H1 (cell line): ENCODE measurements around the gene TNN. TPM values are rescaled to one million over a fixed set of nuclear protein-coding genes. Genes with fewer than 3 reads are reported as not detected.

ENCODE experiments used
- CTCF ChIA-PET: fragments of 300-600 bp; sonication (Branson Sonifier 250); formaldehyde crosslinking; loops from one replicate; lab custom pipeline; 2021; ENCODE audit not compliant: partially characterized antibody; lab: Charles Lee
- POLR2A ChIA-PET: fragments of 300-600 bp; sonication (Branson Sonifier 250); formaldehyde crosslinking; loops from one replicate; lab custom pipeline; 2021; ENCODE audit warnings: inconsistent platforms; ENCODE audit not compliant: partially characterized antibody; lab: Charles Lee
- DNase-seq, 2 experiments: peaks; one replicate each; pipeline versions ENCODE4 v3.0.0 to v3.0.0-alpha.2; 2010 to 2022; ENCODE audit warnings: low spot score in 2 of 2, low read depth in 1 of 2, mixed read lengths in 1 of 2
- FAIRE-seq: peaks from 2 replicates; lab custom pipeline; 2011; peaks lifted over from hg19 to GRCh38; lab: Jason Lieb, UNC
- H2AFZ ChIP-seq: 2 replicates; pipeline ENCODE4 v1.8.1; 2012; ENCODE audit warnings: low read length, inconsistent platforms
- H2AK5ac ChIP-seq: 2 replicates; pipeline ENCODE4 v1.6.1; 2013; ENCODE audit warnings: low read depth, low read length
- H2BK120ac ChIP-seq: replicated peaks from 2 replicates; pipeline ENCODE3; 2013; ENCODE audit warnings: low read depth, low read length, inconsistent platforms
- H2BK12ac ChIP-seq: 2 replicates; pipeline ENCODE4 v1.6.1; 2013; ENCODE audit warnings: low read depth, low read length
- H2BK15ac ChIP-seq: 2 replicates; pipeline ENCODE4 v1.6.1; 2013; ENCODE audit warnings: low read length
- H2BK20ac ChIP-seq: 2 replicates; pipeline ENCODE4 v1.6.1; 2013; ENCODE audit warnings: low read length
- H2BK5ac ChIP-seq: 2 replicates; pipeline ENCODE4 v1.6.1; 2013; ENCODE audit warnings: low read depth, low read length
- H3K14ac ChIP-seq: 2 replicates; pipeline ENCODE4 v1.6.1; 2013; ENCODE audit warnings: inconsistent platforms; ENCODE audit not compliant: insufficient read length
- H3K18ac ChIP-seq: 2 replicates; pipeline ENCODE4 v1.6.1; 2013; ENCODE audit warnings: low read length; ENCODE audit errors: extremely low read depth
- H3K23ac ChIP-seq: 2 replicates; pipeline ENCODE4 v1.6.1; 2013; ENCODE audit warnings: inconsistent platforms; ENCODE audit not compliant: insufficient read length
- H3K23me2 ChIP-seq: 2 replicates; pipeline ENCODE4 v1.6.1; 2013; ENCODE audit warnings: low read depth, low read length
- H3K27ac ChIP-seq: 2 replicates; pipeline ENCODE4 v1.6.1; 2011; ENCODE audit warnings: low read depth, low read length, inconsistent platforms
- H3K27me3 ChIP-seq, 4 experiments: replicated peaks in 1 of 4; 1 replicate in 1 of 4; 2 replicates in 3 of 4; pipeline versions ENCODE4 v1.6.1 to v1.8.1; 2011 to 2013; ENCODE audit warnings: low read length in 3 of 4, mild to moderate bottlenecking in 3 of 4, inconsistent platforms in 2 of 4, mixed read lengths in 2 of 4, moderate library complexity in 1 of 4; ENCODE audit not compliant: control insufficient read depth in 3 of 4, insufficient read depth in 3 of 4; ENCODE audit errors: extremely low read depth in 1 of 4
- H3K36me3 ChIP-seq, 4 experiments: 2 replicates each; pipeline versions ENCODE4 v1.6.1 to v1.8.1; 2011 to 2013; ENCODE audit warnings: mild to moderate bottlenecking in 4 of 4, low read length in 3 of 4, moderate library complexity in 2 of 4, control low read depth in 1 of 4, inconsistent platforms in 1 of 4; ENCODE audit not compliant: insufficient read depth in 4 of 4, control insufficient read depth in 2 of 4
- H3K4ac ChIP-seq: replicated peaks from 2 replicates; pipeline ENCODE3; 2013; ENCODE audit warnings: low read length, low read depth, mixed read lengths, inconsistent platforms; ENCODE audit not compliant: insufficient read length
- H3K4me1 ChIP-seq, 4 experiments: replicated peaks in 1 of 4; 1 replicate in 1 of 4; 2 replicates in 3 of 4; pipeline versions ENCODE4 v1.6.1 to v1.8.1; 2011 to 2013; ENCODE audit warnings: low read length in 3 of 4, inconsistent platforms in 2 of 4, mixed read lengths in 1 of 4; ENCODE audit not compliant: insufficient read depth in 4 of 4, control insufficient read depth in 3 of 4
- H3K4me2 ChIP-seq, 2 experiments: 2 replicates each; pipeline versions ENCODE4 v1.6.1 to v1.8.1; 2011 to 2013; ENCODE audit warnings: low read depth in 2 of 2, low read length in 2 of 2, control low read depth in 1 of 2, inconsistent platforms in 1 of 2, mild to moderate bottlenecking in 1 of 2; ENCODE audit not compliant: insufficient read depth in 1 of 2
- H3K4me3 ChIP-seq, 4 experiments: fragments of 200-600, 300-600 bp in 1 of 4; sonication (generic), shearing (Covaris generic), sonication (Bioruptor Twin) in 1 of 4; 2 replicates each; pipeline versions ENCODE4 v1.5.1 to v1.8.1; 2011 to 2016; ENCODE audit warnings: low read length in 4 of 4, low read depth in 3 of 4, control low read depth in 2 of 4, inconsistent platforms in 2 of 4, mild to moderate bottlenecking in 2 of 4, mixed read lengths in 1 of 4, moderate library complexity in 1 of 4; ENCODE audit not compliant: insufficient read depth in 2 of 4; ENCODE audit errors: extremely low read depth in 1 of 4
- H3K56ac ChIP-seq: replicated peaks from 2 replicates; pipeline ENCODE3; 2013; ENCODE audit warnings: low read depth, mild to moderate bottlenecking, mixed read lengths, low read length, inconsistent platforms; ENCODE audit not compliant: insufficient read length
- H3K79me1 ChIP-seq: 2 replicates; pipeline ENCODE4 v1.6.1; 2013; ENCODE audit warnings: low read depth, low read length, control low read depth
- H3K79me2 ChIP-seq, 2 experiments: 2 replicates each; pipeline versions ENCODE4 v1.6.1 to v1.8.1; 2012 to 2013; ENCODE audit warnings: low read length in 2 of 2, mild to moderate bottlenecking in 2 of 2, inconsistent platforms in 1 of 2; ENCODE audit not compliant: insufficient read depth in 2 of 2, control insufficient read depth in 1 of 2
- H3K9ac ChIP-seq, 4 experiments: replicated peaks in 1 of 4; 1 replicate in 1 of 4; 2 replicates in 3 of 4; pipeline versions ENCODE4 v1.6.1 to v1.8.1; 2011 to 2013; ENCODE audit warnings: low read depth in 3 of 4, low read length in 3 of 4, control low read depth in 2 of 4, mild to moderate bottlenecking in 2 of 4, moderate library complexity in 2 of 4, inconsistent platforms in 1 of 4; ENCODE audit errors: extremely low read depth in 1 of 4
- H3K9me3 ChIP-seq, 2 experiments: 2 replicates each; pipeline versions ENCODE4 v1.6.1 to v1.8.1; 2012 to 2013; ENCODE audit warnings: mild to moderate bottlenecking in 2 of 2, moderate library complexity in 2 of 2, control low read depth in 1 of 2, inconsistent platforms in 1 of 2, low read depth in 1 of 2, low read length in 1 of 2, mixed read lengths in 1 of 2; ENCODE audit not compliant: insufficient read depth in 2 of 2
- H4K20me1 ChIP-seq, 2 experiments: replicated peaks in 1 of 2; 2 replicates each; pipeline versions ENCODE3 to v1.8.1; 2011 to 2013; ENCODE audit warnings: inconsistent platforms in 2 of 2, low read length in 2 of 2, mild to moderate bottlenecking in 1 of 2; ENCODE audit not compliant: insufficient read depth in 2 of 2, control insufficient read depth in 1 of 2
- H4K5ac ChIP-seq: 2 replicates; pipeline ENCODE4 v1.6.1; 2013; ENCODE audit warnings: low read length, low read depth, mixed read lengths, inconsistent platforms; ENCODE audit not compliant: insufficient read length
- H4K8ac ChIP-seq: 2 replicates; pipeline ENCODE4 v1.8.0; 2013; ENCODE audit warnings: mild to moderate bottlenecking, moderate library complexity, low read length, inconsistent platforms; ENCODE audit not compliant: insufficient read depth; ENCODE audit errors: extremely low read depth
- H4K91ac ChIP-seq: replicated peaks from 2 replicates; pipeline ENCODE3; 2013; ENCODE audit warnings: low read length, mixed read lengths, inconsistent platforms; ENCODE audit not compliant: insufficient read length
- SIRT6 ChIP-seq: IDR thresholded peaks from one replicate; pipeline ENCODE4 v1.7.1; 2012; ENCODE audit warnings: low read length, inconsistent platforms
- WGBS, 2 experiments: shearing (Covaris generic) in 1 of 2; methylation state at CpG; one replicate each; pipeline versions ENCODE4 v1.1.6 to v1.1.7; 2013 to 2015; ENCODE audit warnings: low lambda C conversion rate in 2 of 2, mixed read lengths in 2 of 2, inconsistent platforms in 1 of 2, low coverage in 1 of 2, missing lambda C conversion rate in 1 of 2; ENCODE audit not compliant: insufficient replicate concordance in 2 of 2, insufficient coverage in 1 of 2, insufficient read length in 1 of 2; ENCODE audit errors: extremely low coverage in 1 of 2, missing lambda C conversion rate in 1 of 2; 5-methylcytosine and 5-hydroxymethylcytosine counted together
- polyA plus RNA-seq, 7 experiments: library from polyadenylated mRNA; depleted of rRNA in 3 of 7; stranded (reverse) in 5 of 7; unstranded in 2 of 7; fragments of >200 nt in 5 of 7; fragments of 200-250 nt in 2 of 7; gene quantifications; 1 replicate in 5 of 7; 2 replicates in 1 of 7; 4 replicates in 1 of 7; pipeline versions ENCODE4 v1.2.1 to v1.2.3, GENCODE V29; 2011 to 2013; ENCODE audit warnings: missing spikeins in 2 of 7, mixed read lengths in 2 of 7
- total RNA-seq: library from RNA; stranded (reverse); fragmentation: NEBNext Ultra II Directional; extraction: Animal tissue kit (Norgen Biotek cat#: 25700); gene quantifications from 2 replicates; pipeline ENCODE4 v1.2.1, GENCODE V29; 2021

TNN gene
- total and polyA plus RNA-seq, 2 of the 8 experiments (the other 6 are each of a cell fraction or from before 2014, with no cell fraction given) = 0.21 to 0.30 TPM

- H2BK15ac ChIP-seq = no peak overlapping the region
- no peak for FAIRE-seq
- H3K4me2 ChIP-seq = no peak overlapping the region
- no peak overlapping the region for H2BK20ac ChIP-seq
- H3K23me2 ChIP-seq = peaks cover 11% of the 10 kb centered on the region
- no peak overlapping the region for H2AK5ac ChIP-seq
- H4K8ac ChIP-seq = no peak overlapping the region
- no peak overlapping the region for H2BK120ac ChIP-seq
- no peak overlapping the region for H3K18ac ChIP-seq
- no peak overlapping the region for H2BK5ac ChIP-seq
- no peak overlapping the region for H3K4me3 ChIP-seq
- H3K9ac ChIP-seq = no peak overlapping the region
- no peaks in the 10 kb centered on the region for H3K36me3 ChIP-seq
- H3K27me3 ChIP-seq = peaks cover 3 to 14% (median 12%) of the 10 kb centered on the region in 4 experiments
- no peak overlapping the region for H3K14ac ChIP-seq
- POLR2A ChIA-PET = no interaction called here
- no peak overlapping the region for H4K91ac ChIP-seq
- no peak overlapping the region for H3K4ac ChIP-seq
- peaks cover 0 to 5% (median 5%) of the 10 kb centered on the region in 4 experiments; a peak in 3 of 7 replicates for H3K4me1 ChIP-seq
- no peak for TF ChIP-seq SIRT6
- 83% methylated on average over 2 of the region's 2 CpGs; no CpG with 5 or more reads in 1 of the 2 experiments for WGBS, 2 experiments
- no peak overlapping the region for H4K5ac ChIP-seq
- DNase-seq = no peak
- no peak overlapping the region for H2BK12ac ChIP-seq
- H3K23ac ChIP-seq = no peak overlapping the region
- no peaks in the 10 kb centered on the region for H3K79me2 ChIP-seq
- no peak overlapping the region for H2AFZ ChIP-seq
- H3K27ac ChIP-seq = no peak overlapping the region
- H3K79me1 ChIP-seq = no peaks in the 10 kb centered on the region
- CTCF ChIA-PET = interaction anchor here (0.6 to 5.9 kb wide), 10 partner anchors 9 to 129 kb away, joined by 3 to 42 read pairs (median 5); no protein-coding TSS in a partner anchor
- H3K9me3 ChIP-seq = no peaks in the 10 kb centered on the region
- no peak overlapping the region for H3K56ac ChIP-seq
- no peaks in the 10 kb centered on the region for H4K20me1 ChIP-seq
Observed at GRCh38 chr1:175188936-175189335, 121.3 kb downstream of the TNN start.
